ENCODE measurements around the gene PGPEP1. TPM values are rescaled to one million over a fixed set of nuclear protein-coding genes. Genes with fewer than 3 reads are reported as not detected.
A peak's percentile ranks its signal among the peaks of the same experiment; 100 is the strongest.

The PGPEP1 gene
- polyA plus RNA-seq, 3 donors: 10.3 to 25.1 (median 10.3) TPM

- TF ChIP-seq, protein P1, sequence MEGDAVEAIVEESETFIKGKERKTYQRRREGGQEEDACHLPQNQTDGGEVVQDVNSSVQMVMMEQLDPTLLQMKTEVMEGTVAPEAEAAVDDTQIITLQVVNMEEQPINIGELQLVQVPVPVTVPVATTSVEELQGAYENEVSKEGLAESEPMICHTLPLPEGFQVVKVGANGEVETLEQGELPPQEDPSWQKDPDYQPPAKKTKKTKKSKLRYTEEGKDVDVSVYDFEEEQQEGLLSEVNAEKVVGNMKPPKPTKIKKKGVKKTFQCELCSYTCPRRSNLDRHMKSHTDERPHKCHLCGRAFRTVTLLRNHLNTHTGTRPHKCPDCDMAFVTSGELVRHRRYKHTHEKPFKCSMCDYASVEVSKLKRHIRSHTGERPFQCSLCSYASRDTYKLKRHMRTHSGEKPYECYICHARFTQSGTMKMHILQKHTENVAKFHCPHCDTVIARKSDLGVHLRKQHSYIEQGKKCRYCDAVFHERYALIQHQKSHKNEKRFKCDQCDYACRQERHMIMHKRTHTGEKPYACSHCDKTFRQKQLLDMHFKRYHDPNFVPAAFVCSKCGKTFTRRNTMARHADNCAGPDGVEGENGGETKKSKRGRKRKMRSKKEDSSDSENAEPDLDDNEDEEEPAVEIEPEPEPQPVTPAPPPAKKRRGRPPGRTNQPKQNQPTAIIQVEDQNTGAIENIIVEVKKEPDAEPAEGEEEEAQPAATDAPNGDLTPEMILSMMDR (IDR thresholded peaks at IDR 0.05): no peak
- H3K36me3 Mint-ChIP-seq: peaks cover 31 to 42% of the 10 kb centered on the region in 2 donors
- H3K4me1 ChIP-seq (ENCODE audit: control insufficient read depth in 1 of 2, insufficient read depth in 2 of 2, low read length in 2 of 2): peaks cover 37 to 42% of the 10 kb centered on the region in 2 donors
- H3K4me3 ChIP-seq (replicated peaks in 1 of 3; ENCODE audit: low read depth in 2 of 3, low read length in 3 of 3): no peak overlapping the region
- intact Hi-C loops (cut with micrococcal nuclease): loop anchor here in 1 of 2 donors (2.0 kb wide), 1 partner anchor 14 kb away; no protein-coding TSS in a partner anchor
- peaks cover 28% of the 10 kb centered on the region for H3K4me1 Mint-ChIP-seq
- no peak overlapping the region for H3K4me3 Mint-ChIP-seq
- H2AFZ ChIP-seq (ENCODE audit: insufficient read depth, low read depth, low read length, poor library complexity, severe bottlenecking): no peak overlapping the region
- H3K27ac ChIP-seq (ENCODE audit: low read depth in 1 of 2, low read length in 2 of 2): peak overlapping the region in 1 of 2 donors; percentile 45
- no peak for DNase-seq
- H3K36me3 ChIP-seq (replicated peaks in 1 of 2; ENCODE audit: control insufficient read depth in 1 of 2, insufficient read depth in 2 of 2, low read length in 2 of 2): peaks cover 35 to 57% of the 10 kb centered on the region in 2 donors
- peaks cover 0 to 3% (median 0%) of the 10 kb centered on the region in 7 donors for H3K9me3 Mint-ChIP-seq
- no peaks in the 10 kb centered on the region for H4K20me1 ChIP-seq (ENCODE audit: insufficient read depth, low read length)
- H3K9me3 ChIP-seq (replicated peaks in 1 of 2; ENCODE audit: control insufficient read depth in 1 of 2, insufficient read depth in 1 of 2, low read length in 2 of 2): no peaks in the 10 kb centered on the region
- H3K27me3 ChIP-seq (ENCODE audit: control insufficient read depth in 2 of 2, insufficient read depth in 2 of 2, low read length in 2 of 2): no peaks in the 10 kb centered on the region
- peak overlapping the region in 3 of 7 donors; percentile 6 to 76 (median 7) for H3K27ac Mint-ChIP-seq
- WGBS (ENCODE audit: insufficient coverage): 94% methylated on average over 13 of the region's 14 CpGs
- no peak overlapping the region for H3K4me2 ChIP-seq (replicated peaks; ENCODE audit: extremely low read depth, low read length, poor library complexity, severe bottlenecking)
- H3K27me3 Mint-ChIP-seq (ENCODE audit: low read depth in 3 of 3): no peaks in the 10 kb centered on the region
- H3K9ac ChIP-seq (ENCODE audit: insufficient read depth, low read length, poor library complexity, severe bottlenecking): no peak overlapping the region
- H3K79me2 ChIP-seq (ENCODE audit: insufficient read depth, low read length): peaks cover 2% of the 10 kb centered on the region
Observed at GRCh38 chr19:18306888-18307260, 33.5 kb upstream of the PGPEP1 start.

DNA sequence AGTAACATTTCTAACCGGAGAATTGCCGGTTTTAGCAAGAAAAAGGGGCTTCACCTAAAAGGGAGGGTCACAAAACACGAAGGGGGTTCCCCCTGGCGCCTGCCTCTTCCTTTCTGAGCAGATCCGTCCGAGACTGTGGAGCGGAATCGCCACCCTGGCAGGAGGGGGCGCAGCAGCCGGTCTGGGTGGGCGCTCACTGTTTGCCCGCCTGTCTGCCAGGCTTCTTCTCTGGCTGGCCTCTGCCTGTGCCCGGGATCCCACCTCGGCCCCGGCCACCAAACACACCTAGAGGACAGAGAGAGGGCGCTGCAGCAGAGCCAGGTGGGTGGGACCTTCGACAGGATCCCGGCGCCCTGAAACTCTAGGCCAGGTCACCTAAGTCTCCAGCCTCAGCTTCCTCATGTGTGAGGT, 33.1 kb upstream of the PGPEP1 start:
- peaks cover 39 to 61% of the 10 kb centered on the region in 2 donors for H3K36me3 ChIP-seq (replicated peaks in 1 of 2; ENCODE audit: control insufficient read depth in 1 of 2, insufficient read depth in 2 of 2, low read length in 2 of 2)
- no peaks in the 10 kb centered on the region for H3K9me3 ChIP-seq (replicated peaks in 1 of 2; ENCODE audit: control insufficient read depth in 1 of 2, insufficient read depth in 1 of 2, low read length in 2 of 2)
- TF ChIP-seq, protein P1 (IDR thresholded peaks at IDR 0.05): no peak
- 91% methylated on average over 13 of the region's 19 CpGs for whole genome bisulfite sequencing (ENCODE audit: insufficient coverage)
- H3K27me3 ChIP-seq (ENCODE audit: control insufficient read depth in 2 of 2, insufficient read depth in 2 of 2, low read length in 2 of 2): no peaks in the 10 kb centered on the region
- Mint-ChIP-seq H3K27ac (peak overlapping the region in 2 of 7 donors; percentile 6 to 82), H3K4me3 (no peak overlapping the region), H3K9me3 (peaks cover 0 to 3% (median 0%) of the 10 kb centered on the region in 7 donors), H3K27me3 (ENCODE audit: low read depth in 3 of 3) (no peaks in the 10 kb centered on the region), H3K4me1 (peaks cover 28% of the 10 kb centered on the region), H3K36me3 (peaks cover 31 to 45% of the 10 kb centered on the region in 2 donors)
- H3K4me2 ChIP-seq (replicated peaks; ENCODE audit: extremely low read depth, low read length, poor library complexity, severe bottlenecking): no peak overlapping the region
- H4K20me1 ChIP-seq (ENCODE audit: insufficient read depth, low read length): no peaks in the 10 kb centered on the region
- no peak overlapping the region for H3K27ac ChIP-seq (ENCODE audit: low read depth in 1 of 2, low read length in 2 of 2)
- no peak overlapping the region for H3K4me3 ChIP-seq (replicated peaks in 1 of 3; ENCODE audit: low read depth in 2 of 3, low read length in 3 of 3)
- no peak overlapping the region for H2AFZ ChIP-seq (ENCODE audit: insufficient read depth, low read depth, low read length, poor library complexity, severe bottlenecking)
- no peak overlapping the region for H3K9ac ChIP-seq (ENCODE audit: insufficient read depth, low read length, poor library complexity, severe bottlenecking)
- DNase-seq: no peak
- peaks cover 6% of the 10 kb centered on the region for H3K79me2 ChIP-seq (ENCODE audit: insufficient read depth, low read length)
- peaks cover 34 to 38% of the 10 kb centered on the region in 2 donors for H3K4me1 ChIP-seq (ENCODE audit: control insufficient read depth in 1 of 2, insufficient read depth in 2 of 2, low read length in 2 of 2)
- intact Hi-C loops (cut with micrococcal nuclease): loop anchor here in 1 of 2 donors (2.0 kb wide), 1 partner anchor 14 kb away; no protein-coding TSS in a partner anchor

Data from CD14-positive monocyte (primary cell).